NCI-H345 (cell line): ENCODE measurements around the gene FAM120B.

Source experiments
- DNase-seq: peaks from one replicate; lab custom pipeline; 2025; lab: John Stamatoyannopoulos, UW

FAM120B gene

GRCh38 chr6:170271771-170272314 lies 34.7 kb upstream of the FAM120B start:
- no peak for DNase-seq

DNA sequence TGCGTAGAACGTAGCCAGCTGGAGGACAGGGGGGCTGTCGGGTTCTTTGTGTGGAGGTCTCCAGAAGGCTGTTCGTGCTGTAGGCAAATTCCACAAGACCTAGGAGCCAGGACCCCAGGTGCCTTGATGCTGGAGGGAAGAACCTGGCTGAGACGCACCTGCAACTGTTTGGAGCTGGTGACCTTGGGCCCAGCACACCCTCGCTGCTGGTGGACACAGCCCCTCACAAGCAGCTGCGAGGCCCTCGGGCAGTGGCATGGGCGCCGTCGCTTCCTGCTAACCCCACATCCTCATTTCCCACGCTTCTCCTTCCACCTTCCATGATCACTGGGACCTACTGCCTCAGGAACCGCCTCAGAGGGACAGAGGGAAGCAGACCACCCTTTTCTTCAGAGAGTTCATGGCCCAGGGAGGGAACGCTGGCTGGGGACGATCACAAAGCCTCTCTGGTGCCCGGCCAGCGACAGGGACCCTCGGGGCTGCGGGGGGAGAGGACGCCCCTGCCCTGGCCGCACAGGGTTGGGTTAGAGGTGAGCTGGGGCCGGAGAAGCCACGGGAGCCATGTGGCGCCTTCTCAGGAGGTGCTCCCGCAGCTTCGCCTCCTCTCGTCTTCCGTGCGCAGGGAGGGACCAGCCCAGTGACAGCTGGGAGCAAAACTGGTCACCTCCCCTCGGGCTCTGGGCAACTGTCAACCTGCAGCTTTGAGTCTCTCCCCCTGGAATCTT lies 34.1 kb upstream of the FAM120B start:
- DNase-seq = no peak

DNA sequence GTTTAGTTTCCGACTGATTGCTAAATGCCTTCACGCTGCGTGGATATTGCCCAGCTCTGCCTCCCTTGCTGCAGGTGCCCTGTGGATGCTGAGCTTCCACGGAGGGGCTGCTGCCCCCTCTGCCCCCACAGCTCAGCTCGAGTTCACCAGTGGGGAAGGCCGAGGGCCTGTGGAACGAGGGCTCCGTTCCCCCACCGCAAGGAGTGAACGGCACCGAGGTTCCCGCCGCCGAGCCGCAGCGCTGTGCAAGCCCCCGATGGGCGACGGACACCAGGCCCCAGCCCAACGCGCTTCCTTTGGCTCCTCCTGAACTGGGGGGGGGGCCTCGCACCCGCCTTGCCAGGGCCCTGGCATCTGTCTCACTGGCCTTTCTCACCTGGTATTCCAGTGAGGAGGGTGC lies 33.4 kb upstream of the FAM120B start:
- DNase-seq = no peak

DNA sequence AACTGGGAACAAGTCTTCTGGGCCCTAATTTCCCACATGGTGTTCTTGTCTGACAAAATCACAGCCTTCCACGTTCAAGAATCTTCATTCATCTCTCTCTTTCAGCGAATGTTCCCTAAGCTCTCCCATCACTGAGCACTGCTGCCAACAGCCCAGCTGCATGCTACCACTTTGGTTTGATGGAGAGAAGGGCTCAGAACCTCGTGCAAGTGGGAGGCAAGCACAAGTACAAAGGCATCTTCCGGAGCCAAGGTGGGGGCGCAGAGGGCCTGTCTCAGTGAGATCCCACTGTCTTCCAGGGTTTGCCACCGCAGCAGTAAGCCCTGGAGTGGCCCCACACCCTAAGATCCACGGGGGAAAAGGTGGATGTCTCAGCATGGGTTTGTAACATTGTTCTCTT lies 32.9 kb upstream of the FAM120B start:
- no peak for DNase-seq

- DNase-seq = no peak
Measured at GRCh38 chr6:170274713-170275560, 31.6 kb upstream of the FAM120B start.

DNA sequence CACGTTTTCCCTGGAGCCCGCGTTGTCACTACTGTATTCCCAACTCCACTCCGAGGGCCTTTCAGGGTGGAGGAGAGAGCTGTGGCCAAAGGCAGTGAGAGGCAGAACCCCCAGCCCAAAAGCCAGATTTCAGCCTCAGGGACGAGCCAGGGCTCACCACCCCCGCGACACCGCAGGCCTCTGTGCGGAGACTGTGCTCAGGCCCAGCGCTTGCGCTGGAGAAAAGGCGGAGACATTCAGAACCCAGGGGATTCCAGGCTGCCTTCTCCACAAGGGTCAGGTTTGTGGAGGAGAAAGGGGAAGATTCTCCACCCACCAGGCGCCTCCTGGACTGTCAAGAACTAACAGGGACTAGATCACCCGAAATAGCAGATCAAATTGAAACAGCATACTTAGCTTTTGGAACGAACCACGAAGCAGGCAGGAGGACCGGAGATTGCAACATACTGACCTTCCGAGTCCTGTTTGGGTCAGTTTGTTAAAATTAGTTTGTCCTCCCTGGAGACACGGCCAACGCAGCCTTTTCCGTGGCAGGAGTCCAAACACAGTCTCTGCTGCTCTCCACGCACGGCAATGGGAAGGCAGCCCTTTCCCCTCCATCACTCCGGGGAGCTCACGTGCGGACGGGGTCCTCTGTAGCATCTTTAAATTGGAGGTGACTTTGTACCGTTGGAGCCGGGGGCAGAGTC lies 30.0 kb upstream of the FAM120B start:
- DNase-seq = no peak

GRCh38 chr6:170277893-170278742 lies 28.4 kb upstream of the FAM120B start:
- no peak for DNase-seq

- no peak for DNase-seq
Measured at GRCh38 chr6:170278743-170279094, 27.8 kb upstream of the FAM120B start.

GRCh38 chr6:170279426-170279825 lies 27.1 kb upstream of the FAM120B start:
- DNase-seq = no peak

DNA sequence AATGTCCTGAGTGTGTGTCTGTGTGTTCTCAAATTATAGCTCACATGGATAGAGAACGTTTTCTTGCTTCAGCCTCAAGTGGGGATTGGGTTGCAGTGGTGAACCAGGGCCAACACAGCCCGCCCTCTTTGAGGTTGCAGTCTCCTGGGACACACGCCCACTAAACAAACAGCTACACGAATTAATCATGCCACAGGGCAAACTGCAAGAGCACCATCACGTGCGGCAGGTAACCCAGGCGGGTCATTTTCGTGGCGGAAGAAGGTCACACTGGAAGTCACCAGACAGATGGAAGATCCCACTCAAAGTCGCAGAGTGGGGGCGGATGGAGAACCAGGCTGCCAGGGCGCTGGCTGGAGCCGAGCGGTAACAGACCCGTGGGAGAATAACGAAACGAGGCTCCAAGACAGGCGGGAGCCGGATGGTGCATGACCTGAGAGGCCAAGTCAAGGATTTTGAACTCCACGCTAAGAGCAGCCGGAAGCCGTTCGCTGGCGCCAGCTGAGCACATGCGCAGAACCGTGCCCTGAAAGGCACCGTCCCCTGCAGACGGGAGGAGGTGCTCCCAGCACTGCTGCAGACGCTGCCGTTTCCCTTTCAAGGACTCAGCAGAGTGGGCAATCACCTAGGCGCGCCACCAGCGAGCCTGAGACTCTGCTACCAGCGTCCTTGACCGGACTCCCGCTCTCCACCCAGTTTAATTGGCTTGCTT lies 26.4 kb upstream of the FAM120B start:
- DNase-seq = peak; percentile 87

DNA sequence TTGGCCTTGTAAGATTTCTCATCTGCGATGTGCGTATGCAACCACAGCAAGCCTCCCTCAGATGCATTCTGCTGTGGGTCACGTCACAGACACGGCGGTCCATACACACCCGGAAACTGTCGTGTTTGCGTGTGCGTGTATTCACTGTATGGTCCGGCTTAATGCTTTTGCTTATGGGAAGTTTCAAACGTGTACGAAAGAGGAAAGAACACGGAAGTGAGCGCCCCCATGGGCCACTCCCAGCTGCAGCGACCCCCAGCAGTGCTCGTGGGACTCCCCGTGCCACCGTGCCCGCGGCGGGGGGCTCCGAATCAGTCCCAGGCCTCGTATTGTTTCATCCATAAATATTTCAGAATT lies 25.9 kb upstream of the FAM120B start:
- no peak for DNase-seq

GRCh38 chr6:170281331-170282292 lies 24.9 kb upstream of the FAM120B start:
- no peak for DNase-seq

DNA sequence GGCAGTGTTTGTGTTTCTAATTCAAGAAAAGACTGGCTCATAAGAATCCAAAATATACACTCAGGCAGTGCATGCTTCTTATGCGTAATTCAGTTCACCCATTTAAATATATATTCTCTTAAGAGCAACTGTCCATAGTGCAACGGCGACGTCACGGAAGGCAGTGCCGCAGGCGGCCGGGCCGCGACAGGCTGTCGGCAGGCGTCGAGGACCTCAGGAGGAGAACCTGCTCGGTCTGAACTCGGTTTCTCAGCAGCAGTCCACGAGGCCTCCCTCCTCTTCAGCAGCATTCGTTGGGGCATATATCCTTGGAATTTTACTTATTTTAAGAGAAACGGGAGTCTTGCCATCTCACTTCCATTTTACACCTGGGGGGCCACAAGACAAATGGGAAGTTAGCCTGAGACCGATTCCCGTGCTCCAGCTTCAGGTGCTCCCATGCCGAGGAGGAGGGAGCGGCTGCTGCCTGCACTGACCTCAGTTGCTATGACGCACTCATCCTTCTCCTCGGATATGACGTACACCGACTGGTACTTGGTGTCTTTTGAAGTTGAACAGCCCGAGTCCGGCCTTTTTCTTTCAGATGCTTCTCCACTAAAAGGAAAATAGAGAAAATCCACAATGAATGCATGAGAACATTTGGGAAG lies 23.9 kb upstream of the FAM120B start:
- no peak for DNase-seq

GRCh38 chr6:170283212-170284081 lies 23.1 kb upstream of the FAM120B start:
- DNase-seq = no peak

DNA sequence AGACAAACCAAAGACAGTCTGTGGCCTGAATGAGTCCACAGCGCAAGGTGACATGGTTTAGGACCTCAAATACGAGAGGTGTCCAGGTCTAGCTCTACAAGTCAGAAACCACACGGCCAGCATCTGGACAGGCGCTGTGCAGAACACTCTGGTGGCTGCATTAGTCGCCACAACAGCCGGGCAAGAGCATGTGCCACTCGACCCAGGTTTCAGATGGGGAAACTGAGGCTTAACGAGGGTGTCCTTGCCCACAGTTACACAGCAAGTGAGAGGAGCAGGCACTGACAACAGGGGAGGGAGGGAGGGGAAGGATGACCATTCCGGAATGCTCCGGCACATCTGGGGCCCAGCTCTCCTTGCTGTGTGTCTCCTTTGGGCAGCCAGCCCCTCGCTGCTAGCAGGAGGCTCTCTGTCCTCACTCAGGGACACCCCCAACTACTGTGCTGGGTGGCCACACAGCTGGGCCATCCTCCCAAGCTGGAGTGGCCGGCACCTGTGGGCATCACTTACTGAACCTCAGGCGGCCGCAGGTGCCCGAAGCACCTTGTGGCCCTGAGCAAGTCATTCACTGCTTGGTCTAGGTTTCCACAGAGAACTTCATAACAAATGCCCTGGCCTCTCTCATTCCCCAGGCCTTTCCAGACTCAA lies 22.3 kb upstream of the FAM120B start:
- DNase-seq = no peak

- no peak for DNase-seq
Measured at GRCh38 chr6:170284866-170285469, 21.6 kb upstream of the FAM120B start.

- no peak for DNase-seq
Measured at GRCh38 chr6:170285482-170285881, 21.1 kb upstream of the FAM120B start.
